B cell (primary cell): ENCODE data around the gene BRD3. TPM values are rescaled to one million over a fixed set of nuclear protein-coding genes. Genes with fewer than 3 reads are reported as not detected.

Experiments used
- ATAC-seq: fragments of 200-7000 bp; cut with Tn5 transposase; one replicate; pipeline ENCODE4 v1.10.0; 2021; ENCODE audit warnings: low read depth, mild to moderate bottlenecking, moderate number of reproducible peaks, moderate library complexity
- CTCF ChIA-PET: fragments of 350-600 bp; sonication (Branson Sonifier 250); formaldehyde crosslinking; loops from one replicate; lab custom pipeline; 2021; ENCODE audit warnings: antibody characterized with exemption, inconsistent platforms; lab: Charles Lee
- POLR2A ChIA-PET: fragments of 350-600 bp; sonication (Branson Sonifier 250); formaldehyde crosslinking; loops from one replicate; lab custom pipeline; 2021; ENCODE audit warnings: antibody characterized with exemption; lab: Charles Lee
- DNase-seq: peaks from one replicate; pipeline ENCODE4 v3.0.0; 2013
- H2AFZ ChIP-seq: 2 replicates; pipeline ENCODE4 v1.6.1; 2012; ENCODE audit warnings: mild to moderate bottlenecking, low read depth, low read length; ENCODE audit not compliant: insufficient read depth, poor library complexity, severe bottlenecking
- H3K27ac ChIP-seq, 2 donors: 1 replicate in 1 of 2; 2 replicates in 1 of 2; pipeline ENCODE4 v1.5.1; 2012 to 2013; ENCODE audit warnings: low read length in 2 of 2, mild to moderate bottlenecking in 2 of 2, moderate library complexity in 1 of 2
- H3K27me3 ChIP-seq, 4 experiments: fragments of 200-600 bp in 1 of 4; sonication (generic) in 1 of 4; replicated peaks in 1 of 4; 1 replicate in 2 of 4; 2 replicates in 2 of 4; pipeline versions ENCODE4 v1.6.1 to v1.7.0; 2013 to 2016; ENCODE audit warnings: low read length in 3 of 4, mild to moderate bottlenecking in 2 of 4, mixed read lengths in 1 of 4, moderate library complexity in 1 of 4; ENCODE audit not compliant: insufficient read depth in 4 of 4, control insufficient read depth in 3 of 4; ENCODE audit errors: control extremely low read depth in 1 of 4
- H3K36me3 ChIP-seq, 2 experiments: replicated peaks in 1 of 2; 1 replicate in 1 of 2; 2 replicates in 1 of 2; pipeline versions ENCODE4 v1.6.1 to v1.7.1; 2013; ENCODE audit warnings: low read length in 1 of 2; ENCODE audit not compliant: insufficient read depth in 2 of 2, control insufficient read depth in 1 of 2; ENCODE audit errors: control extremely low read depth in 1 of 2, extremely low read depth in 1 of 2
- H3K4me1 ChIP-seq, 2 donors: fragments of 200-600 bp in 1 of 2; sonication (generic) in 1 of 2; 1 replicate in 1 of 2; 2 replicates in 1 of 2; pipeline versions ENCODE4 v1.5.1 to v1.6.1; 2013 to 2017; ENCODE audit warnings: low read length in 2 of 2; ENCODE audit not compliant: control insufficient read depth in 2 of 2, insufficient read depth in 2 of 2
- H3K4me2 ChIP-seq: replicated peaks from 2 replicates; pipeline ENCODE3; 2012; ENCODE audit warnings: mild to moderate bottlenecking, low read depth, low read length; ENCODE audit not compliant: poor library complexity, severe bottlenecking
- H3K4me3 ChIP-seq, 5 experiments: fragments of 200-600 bp in 1 of 5; sonication (generic) in 1 of 5; 1 replicate in 3 of 5; 2 replicates in 2 of 5; pipeline versions ENCODE4 v1.5.1 to v1.7.0; 2011 to 2016; ENCODE audit warnings: low read length in 4 of 5, mild to moderate bottlenecking in 4 of 5, low read depth in 2 of 5, control low read depth in 1 of 5, moderate library complexity in 1 of 5; ENCODE audit not compliant: insufficient read depth in 1 of 5; ENCODE audit errors: control extremely low read depth in 1 of 5, extremely low read depth in 1 of 5
- H3K79me2 ChIP-seq: fragments of 200-600 bp; sonication (generic); one replicate; pipeline ENCODE4 v1.6.0; 2016; ENCODE audit warnings: low read length; ENCODE audit not compliant: control insufficient read depth, insufficient read depth
- H3K9ac ChIP-seq: fragments of 200-600 bp; sonication (generic); 2 replicates; pipeline ENCODE4 v1.6.1; 2017; ENCODE audit warnings: mild to moderate bottlenecking, low read length, moderate library complexity
- H3K9me3 ChIP-seq, 3 donors: one replicate each; pipeline versions ENCODE4 v1.6.1 to v1.7.1; 2013; ENCODE audit warnings: low read length in 2 of 3; ENCODE audit not compliant: control insufficient read depth in 2 of 3, insufficient read depth in 1 of 3; ENCODE audit errors: control extremely low read depth in 1 of 3
- H4K20me1 ChIP-seq: 2 replicates; pipeline ENCODE4 v1.6.0; 2012; ENCODE audit warnings: mild to moderate bottlenecking, low read length; ENCODE audit not compliant: insufficient read depth, control insufficient read depth, poor library complexity, severe bottlenecking
- H3K27ac Mint-ChIP-seq: one replicate; pipeline ENCODE4 v1.8.0; 2021; ENCODE audit warnings: mixed read lengths
- H3K27me3 Mint-ChIP-seq: one replicate; pipeline ENCODE4 v1.8.0; 2021; ENCODE audit warnings: mixed read lengths
- H3K4me1 Mint-ChIP-seq: one replicate; pipeline ENCODE4 v1.8.0; 2021; ENCODE audit warnings: mixed read lengths
- H3K4me3 Mint-ChIP-seq: one replicate; pipeline ENCODE4 v1.8.0; 2021; ENCODE audit warnings: mixed read lengths
- H3K9me3 Mint-ChIP-seq: one replicate; pipeline ENCODE4 v1.8.0; 2022; ENCODE audit warnings: mixed read lengths; ENCODE audit not compliant: insufficient read depth
- EZH2 ChIP-seq: IDR thresholded peaks from 2 replicates; pipeline ENCODE4 v1.6.1; 2012; ENCODE audit warnings: borderline replicate concordance, low read depth, mild to moderate bottlenecking, moderate library complexity, low read length; ENCODE audit not compliant: insufficient read depth, poor library complexity, severe bottlenecking
- WGBS: methylation state at CpG from one replicate; pipeline ENCODE4 v1.1.5; 2013; ENCODE audit warnings: missing lambda C conversion rate; ENCODE audit not compliant: insufficient coverage; 5-methylcytosine and 5-hydroxymethylcytosine counted together
- intact Hi-C: fragments of 100-400 bp; cut with micrococcal nuclease; formaldehyde crosslinking; loops from one replicate; pipeline ENCODE4 v1.10.0; 2022
- polyA plus RNA-seq: library from polyadenylated mRNA; depleted of rRNA; stranded (reverse); fragments of >200 nt; gene quantifications from 2 replicates; pipeline ENCODE4 v1.2.3, GENCODE V29; 2012
- total RNA-seq, 2 donors: library from RNA; stranded (reverse); fragments of 120-200 nt in 1 of 2; gene quantifications; 1 replicate in 1 of 2; 2 replicates in 1 of 2; pipeline versions ENCODE4 v1.2.3 to v1.2.4, GENCODE V29; 2013 to 2022
- TF ChIP-seq, protein P1 (sequence below): fragments of 200-600 bp; IDR thresholded peaks from one replicate; pipeline ENCODE4 v1.8.0; 2022; ENCODE audit warnings: antibody characterized with exemption, mild to moderate bottlenecking

The BRD3 gene
- total and polyA plus RNA-seq, 2 donors (not counting 1 experiment from before 2014, with no cell fraction given), result 8.9 to 38.0 TPM

DNA sequence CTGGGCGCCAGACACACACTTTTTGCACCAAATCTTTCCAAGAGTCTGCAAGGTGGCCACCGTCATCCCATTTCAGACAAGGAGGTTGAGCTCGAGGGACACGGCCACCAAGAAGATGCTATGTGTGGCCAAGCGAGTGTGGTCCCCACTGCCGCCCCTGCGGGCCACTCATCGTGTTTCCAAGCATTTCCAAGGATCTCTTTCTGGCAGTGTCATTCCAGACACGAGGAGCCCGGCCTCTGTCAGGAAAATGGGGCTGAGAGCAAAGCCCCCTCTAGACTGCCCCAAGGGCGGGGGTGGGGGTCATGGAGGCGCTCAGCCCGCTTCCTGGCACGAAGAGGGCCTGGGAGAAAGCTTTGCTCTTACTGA is 86.3 kb downstream of the BRD3 start:
- intact Hi-C loops, result no loop called here
- Histone ChIP-seq H3K4me2 (peak overlapping the region; percentile 87), H4K20me1 (peaks cover 100% of the 10 kb centered on the region), H3K9me3 (no peaks in the 10 kb centered on the region), H2AFZ (no peak overlapping the region), H3K4me3 (no peak overlapping the region), H3K4me1 (peaks cover 40 to 50% of the 10 kb centered on the region in 2 donors), H3K9ac (no peak overlapping the region), H3K27me3 (no peaks in the 10 kb centered on the region), H3K79me2 (peaks cover 100% of the 10 kb centered on the region), H3K36me3 (peaks cover 0 to 9% of the 10 kb centered on the region in 2 experiments), H3K27ac (peak overlapping the region in 1 of 2 donors; percentile 65)
- no peak for TF ChIP-seq EZH2
- TF ChIP-seq, protein P1, sequence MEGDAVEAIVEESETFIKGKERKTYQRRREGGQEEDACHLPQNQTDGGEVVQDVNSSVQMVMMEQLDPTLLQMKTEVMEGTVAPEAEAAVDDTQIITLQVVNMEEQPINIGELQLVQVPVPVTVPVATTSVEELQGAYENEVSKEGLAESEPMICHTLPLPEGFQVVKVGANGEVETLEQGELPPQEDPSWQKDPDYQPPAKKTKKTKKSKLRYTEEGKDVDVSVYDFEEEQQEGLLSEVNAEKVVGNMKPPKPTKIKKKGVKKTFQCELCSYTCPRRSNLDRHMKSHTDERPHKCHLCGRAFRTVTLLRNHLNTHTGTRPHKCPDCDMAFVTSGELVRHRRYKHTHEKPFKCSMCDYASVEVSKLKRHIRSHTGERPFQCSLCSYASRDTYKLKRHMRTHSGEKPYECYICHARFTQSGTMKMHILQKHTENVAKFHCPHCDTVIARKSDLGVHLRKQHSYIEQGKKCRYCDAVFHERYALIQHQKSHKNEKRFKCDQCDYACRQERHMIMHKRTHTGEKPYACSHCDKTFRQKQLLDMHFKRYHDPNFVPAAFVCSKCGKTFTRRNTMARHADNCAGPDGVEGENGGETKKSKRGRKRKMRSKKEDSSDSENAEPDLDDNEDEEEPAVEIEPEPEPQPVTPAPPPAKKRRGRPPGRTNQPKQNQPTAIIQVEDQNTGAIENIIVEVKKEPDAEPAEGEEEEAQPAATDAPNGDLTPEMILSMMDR, result no peak
- WGBS, result 97% methylated on average over 13 of the region's 14 CpGs
- DNase-seq, result no peak
- no peaks in the 10 kb centered on the region for H3K9me3 Mint-ChIP-seq
- peak overlapping the region; percentile 37 for H3K27ac Mint-ChIP-seq
- ChIA-PET CTCF (no interaction called here), POLR2A (no interaction called here)
- H3K27me3 Mint-ChIP-seq, result no peaks in the 10 kb centered on the region
- ATAC-seq, result no peak
- H3K4me3 Mint-ChIP-seq, result no peak overlapping the region
- H3K4me1 Mint-ChIP-seq, result peaks cover 77% of the 10 kb centered on the region

DNA sequence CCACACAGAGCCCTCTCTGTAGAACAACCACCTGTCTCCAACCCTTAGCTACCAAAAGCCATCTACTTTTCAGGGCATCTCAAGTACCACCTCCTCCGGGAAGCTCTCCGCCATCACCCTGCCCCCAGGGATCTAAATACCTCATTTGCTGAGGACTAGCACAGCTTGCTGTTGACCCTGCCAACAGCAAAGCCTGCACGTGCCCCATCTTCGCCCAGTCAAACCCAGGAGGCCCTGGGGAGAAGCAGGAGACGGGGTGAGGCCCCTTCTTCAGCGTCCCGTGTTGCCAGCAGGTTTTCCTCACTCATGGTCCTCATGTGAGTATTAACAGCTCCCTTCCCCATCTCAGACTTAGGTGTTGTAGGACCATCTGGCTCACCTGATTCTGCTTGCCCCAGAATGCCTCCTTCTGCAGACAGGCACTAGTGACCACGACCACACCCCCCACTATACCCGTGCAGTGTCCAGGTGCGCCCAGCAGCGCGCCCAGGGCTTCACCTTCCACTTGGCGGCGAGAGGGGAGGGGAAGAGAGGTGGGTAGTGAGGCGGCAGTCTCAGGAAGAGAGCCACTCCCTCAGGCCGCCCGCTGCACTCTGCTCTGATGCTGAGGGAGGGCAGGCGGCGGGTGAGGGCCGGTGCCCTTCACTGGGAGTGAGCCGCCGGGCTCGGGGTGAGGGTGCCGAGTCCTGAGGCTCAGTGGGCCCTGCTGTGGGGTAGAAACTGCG is 86.8 kb downstream of the BRD3 start:
- POLR2A ChIA-PET, result interaction anchor here (0.7 to 1.4 kb wide), 2 partner anchors 25 to 26 kb away, joined by 3 read pairs; no protein-coding TSS in a partner anchor
- Histone ChIP-seq H3K79me2 (peaks cover 100% of the 10 kb centered on the region), H3K27me3 (no peaks in the 10 kb centered on the region), H3K4me2 (peak overlapping the region; percentile 87), H3K4me3 (no peak overlapping the region), H3K9ac (no peak overlapping the region), H4K20me1 (peaks cover 100% of the 10 kb centered on the region), H3K36me3 (peaks cover 0 to 9% of the 10 kb centered on the region in 2 experiments), H2AFZ (no peak overlapping the region), H3K27ac (peak overlapping the region in 1 of 2 donors; percentile 65), H3K4me1 (peaks cover 40 to 51% of the 10 kb centered on the region in 2 donors), H3K9me3 (no peaks in the 10 kb centered on the region)
- Mint-ChIP-seq H3K27ac (peak overlapping the region; percentile 71), H3K27me3 (no peaks in the 10 kb centered on the region), H3K9me3 (no peaks in the 10 kb centered on the region), H3K4me3 (peak overlapping the region; percentile 80), H3K4me1 (peaks cover 74% of the 10 kb centered on the region)
- ATAC-seq (no peak), DNase-seq (no peak)
- WGBS, result 99% methylated on average over 10 of the region's 25 CpGs
- TF ChIP-seq EZH2, result no peak
- TF ChIP-seq, protein P1, result no peak
- CTCF ChIA-PET, result interaction anchor here (1.7 kb wide), 1 partner anchor 13 kb away, joined by 9 read pairs; no protein-coding TSS in a partner anchor
- intact Hi-C loops, result no loop called here
